Measurements from ENCODE around the gene LOXL3.

DNA sequence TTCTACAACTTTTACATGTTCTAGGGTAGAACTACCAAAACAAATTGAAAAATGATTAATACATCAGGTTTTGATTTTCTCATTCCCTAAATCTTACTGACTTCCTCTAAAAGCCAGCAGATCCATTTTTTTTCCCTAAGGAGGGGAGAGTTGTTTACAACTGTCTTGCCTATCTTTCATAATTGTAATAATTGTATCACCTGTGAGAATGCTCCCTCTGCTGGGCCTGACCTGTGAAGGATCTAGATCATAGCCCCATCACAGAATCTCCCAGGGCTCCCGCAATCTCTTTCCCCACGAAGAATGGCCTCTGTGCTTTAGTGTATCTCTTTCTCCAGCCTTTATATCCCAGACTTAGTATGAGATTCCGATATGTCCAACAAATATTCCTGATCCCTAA lies 9.1 kb downstream of the LOXL3 start:
- TF ChIP-seq, protein P1, sequence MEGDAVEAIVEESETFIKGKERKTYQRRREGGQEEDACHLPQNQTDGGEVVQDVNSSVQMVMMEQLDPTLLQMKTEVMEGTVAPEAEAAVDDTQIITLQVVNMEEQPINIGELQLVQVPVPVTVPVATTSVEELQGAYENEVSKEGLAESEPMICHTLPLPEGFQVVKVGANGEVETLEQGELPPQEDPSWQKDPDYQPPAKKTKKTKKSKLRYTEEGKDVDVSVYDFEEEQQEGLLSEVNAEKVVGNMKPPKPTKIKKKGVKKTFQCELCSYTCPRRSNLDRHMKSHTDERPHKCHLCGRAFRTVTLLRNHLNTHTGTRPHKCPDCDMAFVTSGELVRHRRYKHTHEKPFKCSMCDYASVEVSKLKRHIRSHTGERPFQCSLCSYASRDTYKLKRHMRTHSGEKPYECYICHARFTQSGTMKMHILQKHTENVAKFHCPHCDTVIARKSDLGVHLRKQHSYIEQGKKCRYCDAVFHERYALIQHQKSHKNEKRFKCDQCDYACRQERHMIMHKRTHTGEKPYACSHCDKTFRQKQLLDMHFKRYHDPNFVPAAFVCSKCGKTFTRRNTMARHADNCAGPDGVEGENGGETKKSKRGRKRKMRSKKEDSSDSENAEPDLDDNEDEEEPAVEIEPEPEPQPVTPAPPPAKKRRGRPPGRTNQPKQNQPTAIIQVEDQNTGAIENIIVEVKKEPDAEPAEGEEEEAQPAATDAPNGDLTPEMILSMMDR (IDR thresholded peaks at IDR 0.05), result no peak
- TF ChIP-seq POLR2A (IDR thresholded peaks at IDR 0.05), result no peak

Data from thyroid gland (tissue), 4 donors.